ENCODE measurements around the gene HIVEP3.

- no peak for TF ChIP-seq POLR2AphosphoS5 (IDR thresholded peaks at IDR 0.05; ENCODE audit: low read depth, low read length)
- no peak for TF ChIP-seq SIN3A (IDR thresholded peaks at IDR 0.05; ENCODE audit: borderline replicate concordance, insufficient read depth, low read length)
- no peak for TF ChIP-seq REST (IDR thresholded peaks at IDR 0.05; ENCODE audit: insufficient read depth in 1 of 2, low read depth in 2 of 2, low read length in 2 of 2)
- TF ChIP-seq TAF1 (IDR thresholded peaks at IDR 0.05; ENCODE audit: borderline replicate concordance, insufficient read depth, low read length): no peak
- TF ChIP-seq FOXP2 (optimal IDR thresholded peaks at IDR 0.05; ENCODE audit: borderline replicate concordance, extremely low read depth, extremely low read length, insufficient read depth): no peak
Observed at GRCh38 chr1:41664861-41665640, 253.7 kb downstream of the HIVEP3 start.
